ENCODE results near the gene ACOT6.

ACOT6 gene

DNA sequence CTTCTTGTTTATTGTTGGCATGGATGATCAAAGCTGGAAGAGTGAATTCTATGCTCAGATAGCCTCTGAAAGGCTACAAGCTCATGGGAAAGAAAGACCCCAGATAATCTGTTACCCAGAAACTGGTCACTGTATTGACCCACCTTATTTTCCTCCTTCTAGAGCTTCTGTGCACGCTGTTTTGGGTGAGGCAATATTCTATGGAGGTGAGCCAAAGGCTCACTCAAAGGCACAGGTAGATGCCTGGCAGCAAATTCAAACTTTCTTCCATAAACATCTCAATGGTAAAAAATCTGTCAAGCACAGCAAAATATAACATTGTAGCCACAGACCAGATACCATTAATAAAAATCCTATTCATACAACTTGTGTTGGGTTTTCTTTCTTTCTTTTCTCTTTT lies 7.2 kb downstream of the ACOT6 start:
- Histone ChIP-seq H4K8ac (ENCODE audit: low read depth, low read length) (no peak overlapping the region), H3K18ac (ENCODE audit: low read length) (no peak overlapping the region), H3K4ac (ENCODE audit: low read depth, low read length) (no peak overlapping the region), H3K9ac (ENCODE audit: low read length) (no peak overlapping the region), H3K56ac (ENCODE audit: low read length) (no peak overlapping the region), H3K4me2 (ENCODE audit: low read length) (no peak overlapping the region), H2BK120ac (ENCODE audit: low read depth, low read length) (no peak overlapping the region), H3K27me3 (ENCODE audit: insufficient read depth, low read length, poor library complexity) (no peaks in the 10 kb centered on the region), H2BK5ac (ENCODE audit: low read length) (no peak overlapping the region), H3K79me2 (ENCODE audit: control insufficient read depth, insufficient read depth, low read length) (no peaks in the 10 kb centered on the region), H3K79me1 (ENCODE audit: low read length) (no peaks in the 10 kb centered on the region), H3K4me3 (ENCODE audit: low read length) (no peak overlapping the region), H3K27ac (ENCODE audit: low read depth, low read length) (no peak overlapping the region), H3K36me3 (ENCODE audit: control insufficient read depth, insufficient read depth, low read length) (no peaks in the 10 kb centered on the region), H4K5ac (ENCODE audit: low read length) (no peak overlapping the region), H3K23ac (ENCODE audit: low read length) (no peak overlapping the region), H3K4me1 (ENCODE audit: control insufficient read depth, low read depth, low read length) (no peaks in the 10 kb centered on the region), H2BK15ac (replicated peaks; ENCODE audit: low read depth) (no peak overlapping the region), H2AK5ac (ENCODE audit: low read length) (no peak overlapping the region)
- DNase-seq, result no peak
- WGBS (ENCODE audit: extremely low coverage, insufficient coverage, low lambda C conversion rate), result no CpG with 5 or more reads among the region's 1 CpG

DNA sequence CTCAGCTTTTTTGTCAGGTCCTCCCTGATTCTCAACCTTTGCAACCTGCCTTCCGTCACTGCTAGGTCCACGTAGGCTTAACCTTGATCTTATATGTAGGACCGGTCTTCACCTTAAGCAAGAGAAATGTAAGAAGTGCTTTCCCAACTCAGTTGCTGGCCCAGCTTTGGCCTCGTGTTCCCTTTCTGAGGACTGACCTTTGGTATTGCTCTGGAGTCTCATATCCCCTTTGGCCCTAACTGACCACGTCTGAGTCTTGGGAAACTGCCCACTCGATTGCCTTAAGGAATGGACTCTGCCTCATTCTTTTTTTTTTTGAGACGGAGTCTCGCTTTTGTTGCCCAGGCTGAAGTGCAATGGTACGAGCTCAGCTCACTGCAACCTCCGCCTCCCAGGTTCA lies 8.0 kb downstream of the ACOT6 start:
- no peak for DNase-seq
- Histone ChIP-seq H3K23ac (ENCODE audit: low read length) (no peak overlapping the region), H3K4me3 (ENCODE audit: low read length) (no peak overlapping the region), H3K4me2 (ENCODE audit: low read length) (no peak overlapping the region), H3K56ac (ENCODE audit: low read length) (no peak overlapping the region), H4K8ac (ENCODE audit: low read depth, low read length) (no peak overlapping the region), H3K4ac (ENCODE audit: low read depth, low read length) (no peak overlapping the region), H3K27ac (ENCODE audit: low read depth, low read length) (no peak overlapping the region), H2AK5ac (ENCODE audit: low read length) (no peak overlapping the region), H3K79me1 (ENCODE audit: low read length) (no peaks in the 10 kb centered on the region), H2BK120ac (ENCODE audit: low read depth, low read length) (no peak overlapping the region), H3K9ac (ENCODE audit: low read length) (no peak overlapping the region), H3K36me3 (ENCODE audit: control insufficient read depth, insufficient read depth, low read length) (no peaks in the 10 kb centered on the region), H3K18ac (ENCODE audit: low read length) (no peak overlapping the region), H2BK5ac (ENCODE audit: low read length) (no peak overlapping the region), H2BK15ac (replicated peaks; ENCODE audit: low read depth) (no peak overlapping the region), H3K79me2 (ENCODE audit: control insufficient read depth, insufficient read depth, low read length) (no peaks in the 10 kb centered on the region), H4K5ac (ENCODE audit: low read length) (no peak overlapping the region), H3K4me1 (ENCODE audit: control insufficient read depth, low read depth, low read length) (no peaks in the 10 kb centered on the region), H3K27me3 (ENCODE audit: insufficient read depth, low read length, poor library complexity) (no peaks in the 10 kb centered on the region)
- no CpG with 5 or more reads among the region's 10 CpGs for WGBS (ENCODE audit: extremely low coverage, insufficient coverage, low lambda C conversion rate)

DNA sequence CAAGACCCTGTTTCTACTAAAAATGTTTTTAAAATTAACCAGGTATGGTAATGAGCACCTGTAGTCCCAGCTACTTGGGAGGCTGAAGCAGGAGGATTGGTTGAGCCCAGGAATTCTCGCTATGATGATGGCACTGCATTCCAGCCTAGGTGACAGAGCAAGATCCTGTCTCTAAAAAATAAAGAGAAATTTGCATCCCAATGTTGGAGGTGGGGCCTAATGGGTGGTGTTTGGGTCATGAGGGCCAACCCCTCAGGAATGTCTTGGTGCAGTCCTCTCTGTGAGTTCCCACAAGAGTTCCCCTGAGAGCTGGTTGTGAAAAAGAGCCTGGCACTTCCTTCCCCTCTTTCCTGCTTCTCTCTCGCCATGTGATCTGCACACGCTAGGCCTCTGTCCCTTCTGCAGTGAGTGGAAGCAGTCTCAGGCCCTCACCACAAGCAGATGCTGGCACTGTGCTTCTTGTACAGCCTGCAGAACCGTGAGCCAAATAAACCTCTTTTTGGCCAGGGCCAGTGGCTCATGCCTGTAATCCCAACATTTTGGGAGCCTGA lies 11.3 kb downstream of the ACOT6 start:
- no peak overlapping the region for H3K23ac ChIP-seq (ENCODE audit: low read length)
- no peak overlapping the region for H4K5ac ChIP-seq (ENCODE audit: low read length)
- H3K36me3 ChIP-seq (ENCODE audit: control insufficient read depth, insufficient read depth, low read length), result no peaks in the 10 kb centered on the region
- H3K4ac ChIP-seq (ENCODE audit: low read depth, low read length), result no peak overlapping the region
- no peak overlapping the region for H3K18ac ChIP-seq (ENCODE audit: low read length)
- no peak overlapping the region for H3K4me2 ChIP-seq (ENCODE audit: low read length)
- no peak overlapping the region for H2AK5ac ChIP-seq (ENCODE audit: low read length)
- H3K4me1 ChIP-seq (ENCODE audit: control insufficient read depth, low read depth, low read length), result no peaks in the 10 kb centered on the region
- no peak overlapping the region for H2BK5ac ChIP-seq (ENCODE audit: low read length)
- H3K4me3 ChIP-seq (ENCODE audit: low read length), result no peak overlapping the region
- H3K79me1 ChIP-seq (ENCODE audit: low read length), result no peaks in the 10 kb centered on the region
- H3K9ac ChIP-seq (ENCODE audit: low read length), result no peak overlapping the region
- H3K79me2 ChIP-seq (ENCODE audit: control insufficient read depth, insufficient read depth, low read length), result no peaks in the 10 kb centered on the region
- no peak overlapping the region for H2BK120ac ChIP-seq (ENCODE audit: low read depth, low read length)
- no peak overlapping the region for H4K8ac ChIP-seq (ENCODE audit: low read depth, low read length)
- no peak overlapping the region for H3K56ac ChIP-seq (ENCODE audit: low read length)
- H2BK15ac ChIP-seq (replicated peaks; ENCODE audit: low read depth), result no peak overlapping the region
- peak; percentile 66 for DNase-seq
- H3K27me3 ChIP-seq (ENCODE audit: insufficient read depth, low read length, poor library complexity), result no peaks in the 10 kb centered on the region
- H3K27ac ChIP-seq (ENCODE audit: low read depth, low read length), result no peak overlapping the region
- WGBS (ENCODE audit: extremely low coverage, insufficient coverage, low lambda C conversion rate), result no CpG with 5 or more reads among the region's 4 CpGs

DNA sequence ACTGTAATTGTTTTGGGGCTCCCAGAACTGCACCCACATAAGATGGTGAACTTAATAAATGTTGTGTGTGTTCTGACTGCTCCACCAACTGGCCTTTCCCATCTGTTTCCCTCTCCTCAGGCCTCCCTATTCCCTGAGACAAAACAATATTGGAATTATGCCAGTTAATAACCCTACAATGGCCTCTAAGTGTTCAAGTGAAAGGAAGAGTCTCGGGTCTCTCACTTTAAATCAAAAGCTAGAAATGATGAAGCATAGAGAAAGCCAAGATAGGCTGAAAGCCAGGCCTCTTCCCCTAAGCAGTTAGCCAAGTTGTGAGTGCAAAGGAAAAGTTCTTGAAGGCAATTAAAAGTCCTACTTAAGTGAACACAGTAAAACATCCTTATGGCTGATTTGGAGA lies 13.4 kb downstream of the ACOT6 start:
- Histone ChIP-seq H3K4me2 (ENCODE audit: low read length) (no peak overlapping the region), H4K5ac (ENCODE audit: low read length) (no peak overlapping the region), H3K9ac (ENCODE audit: low read length) (no peak overlapping the region), H3K79me1 (ENCODE audit: low read length) (no peaks in the 10 kb centered on the region), H3K36me3 (ENCODE audit: control insufficient read depth, insufficient read depth, low read length) (no peaks in the 10 kb centered on the region), H2BK15ac (replicated peaks; ENCODE audit: low read depth) (no peak overlapping the region), H3K4me1 (ENCODE audit: control insufficient read depth, low read depth, low read length) (no peaks in the 10 kb centered on the region), H2BK5ac (ENCODE audit: low read length) (no peak overlapping the region), H4K8ac (ENCODE audit: low read depth, low read length) (no peak overlapping the region), H3K23ac (ENCODE audit: low read length) (no peak overlapping the region), H2BK120ac (ENCODE audit: low read depth, low read length) (no peak overlapping the region), H3K27ac (ENCODE audit: low read depth, low read length) (no peak overlapping the region), H3K18ac (ENCODE audit: low read length) (no peak overlapping the region), H2AK5ac (ENCODE audit: low read length) (no peak overlapping the region), H3K79me2 (ENCODE audit: control insufficient read depth, insufficient read depth, low read length) (no peaks in the 10 kb centered on the region), H3K4me3 (ENCODE audit: low read length) (no peak overlapping the region), H3K4ac (ENCODE audit: low read depth, low read length) (no peak overlapping the region), H3K56ac (ENCODE audit: low read length) (no peak overlapping the region), H3K27me3 (ENCODE audit: insufficient read depth, low read length, poor library complexity) (no peaks in the 10 kb centered on the region)
- DNase-seq, result no peak
- no CpG with 5 or more reads among the region's 1 CpG for WGBS (ENCODE audit: extremely low coverage, insufficient coverage, low lambda C conversion rate)

DNA sequence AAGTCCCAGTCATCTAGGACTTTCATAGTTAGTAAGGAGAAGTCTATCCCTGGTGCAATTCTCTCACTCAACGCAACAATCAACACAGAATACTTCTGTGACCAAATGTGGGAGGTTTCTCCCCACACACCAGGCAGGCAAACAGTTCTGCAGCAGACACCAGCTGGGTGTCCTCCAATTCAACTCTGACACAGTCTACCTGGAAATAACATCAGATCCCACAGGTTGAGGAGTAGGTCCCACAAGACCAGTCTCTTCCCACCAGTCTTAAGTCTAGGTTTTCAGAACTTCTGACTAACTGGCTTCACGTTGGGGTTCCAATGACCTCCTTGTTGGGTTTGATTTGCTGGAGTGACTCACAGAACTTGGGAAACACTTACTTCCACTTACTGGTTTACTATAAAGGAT lies 14.8 kb downstream of the ACOT6 start:
- H3K36me3 ChIP-seq (ENCODE audit: control insufficient read depth, insufficient read depth, low read length), result no peaks in the 10 kb centered on the region
- no peaks in the 10 kb centered on the region for H3K27me3 ChIP-seq (ENCODE audit: insufficient read depth, low read length, poor library complexity)
- H3K79me2 ChIP-seq (ENCODE audit: control insufficient read depth, insufficient read depth, low read length), result no peaks in the 10 kb centered on the region
- H4K8ac ChIP-seq (ENCODE audit: low read depth, low read length), result no peak overlapping the region
- no peak overlapping the region for H2BK5ac ChIP-seq (ENCODE audit: low read length)
- H3K4me1 ChIP-seq (ENCODE audit: control insufficient read depth, low read depth, low read length), result no peaks in the 10 kb centered on the region
- H3K4me3 ChIP-seq (ENCODE audit: low read length), result no peak overlapping the region
- H2AK5ac ChIP-seq (ENCODE audit: low read length), result no peak overlapping the region
- H3K4ac ChIP-seq (ENCODE audit: low read depth, low read length), result no peak overlapping the region
- no peak overlapping the region for H3K23ac ChIP-seq (ENCODE audit: low read length)
- H2BK120ac ChIP-seq (ENCODE audit: low read depth, low read length), result no peak overlapping the region
- no peaks in the 10 kb centered on the region for H3K79me1 ChIP-seq (ENCODE audit: low read length)
- no peak for DNase-seq
- no peak overlapping the region for H2BK15ac ChIP-seq (replicated peaks; ENCODE audit: low read depth)
- H3K9ac ChIP-seq (ENCODE audit: low read length), result no peak overlapping the region
- no peak overlapping the region for H3K4me2 ChIP-seq (ENCODE audit: low read length)
- no peak overlapping the region for H4K5ac ChIP-seq (ENCODE audit: low read length)
- no peak overlapping the region for H3K18ac ChIP-seq (ENCODE audit: low read length)
- H3K27ac ChIP-seq (ENCODE audit: low read depth, low read length), result no peak overlapping the region
- WGBS (ENCODE audit: extremely low coverage, insufficient coverage, low lambda C conversion rate), result no CpG with 5 or more reads among the region's 2 CpGs
- no peak overlapping the region for H3K56ac ChIP-seq (ENCODE audit: low read length)

DNA sequence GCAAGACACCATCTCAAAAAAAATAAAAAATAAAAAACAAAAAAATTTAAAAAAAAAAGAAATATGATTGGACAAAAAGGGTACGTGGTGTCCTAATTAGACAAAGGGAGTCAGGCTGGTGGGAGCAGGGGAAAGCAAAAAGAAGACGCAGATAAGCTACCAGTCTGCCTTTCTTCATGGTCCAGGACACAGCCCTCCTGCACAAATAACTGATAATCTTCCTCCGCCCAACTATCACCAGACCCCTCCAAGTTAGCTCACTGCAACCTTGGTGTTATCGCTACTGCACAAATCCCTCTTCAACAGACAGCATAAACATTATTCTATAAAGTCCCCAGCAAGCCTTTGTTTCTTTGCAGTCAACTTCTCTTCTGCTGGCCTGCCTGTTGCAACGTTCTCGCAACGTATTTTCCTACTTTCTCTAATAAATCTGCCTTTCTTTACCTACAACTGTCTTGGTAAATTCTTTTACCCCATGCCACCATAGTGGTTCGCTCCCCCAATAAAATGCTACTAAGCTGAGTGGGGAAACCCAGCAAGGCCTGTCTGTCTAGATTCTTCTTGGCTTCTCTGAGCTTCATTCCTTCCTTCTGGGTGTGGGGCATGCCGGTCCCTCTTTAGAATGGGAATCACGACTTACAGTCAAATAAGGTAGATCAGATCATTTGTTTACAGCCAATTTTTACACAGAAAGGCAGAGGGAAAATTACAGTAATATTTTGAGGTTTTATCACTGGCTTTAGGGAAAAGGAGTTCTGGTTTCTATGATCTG lies 17.9 kb downstream of the ACOT6 start:
- Histone ChIP-seq H3K4me2 (ENCODE audit: low read length) (no peak overlapping the region), H3K18ac (ENCODE audit: low read length) (no peak overlapping the region), H3K4me3 (ENCODE audit: low read length) (no peak overlapping the region), H3K27me3 (ENCODE audit: insufficient read depth, low read length, poor library complexity) (no peaks in the 10 kb centered on the region), H2BK15ac (replicated peaks; ENCODE audit: low read depth) (no peak overlapping the region), H3K9ac (ENCODE audit: low read length) (no peak overlapping the region), H3K79me2 (ENCODE audit: control insufficient read depth, insufficient read depth, low read length) (no peaks in the 10 kb centered on the region), H2AK5ac (ENCODE audit: low read length) (no peak overlapping the region), H3K56ac (ENCODE audit: low read length) (no peak overlapping the region), H3K27ac (ENCODE audit: low read depth, low read length) (no peak overlapping the region), H4K8ac (ENCODE audit: low read depth, low read length) (no peak overlapping the region), H3K79me1 (ENCODE audit: low read length) (no peaks in the 10 kb centered on the region), H2BK120ac (ENCODE audit: low read depth, low read length) (no peak overlapping the region), H3K4me1 (ENCODE audit: control insufficient read depth, low read depth, low read length) (peaks cover 2% of the 10 kb centered on the region), H2BK5ac (ENCODE audit: low read length) (no peak overlapping the region), H4K5ac (ENCODE audit: low read length) (no peak overlapping the region), H3K36me3 (ENCODE audit: control insufficient read depth, insufficient read depth, low read length) (no peaks in the 10 kb centered on the region), H3K23ac (ENCODE audit: low read length) (no peak overlapping the region), H3K4ac (ENCODE audit: low read depth, low read length) (no peak overlapping the region)
- no CpG with 5 or more reads among the region's 10 CpGs for WGBS (ENCODE audit: extremely low coverage, insufficient coverage, low lambda C conversion rate)
- no peak for DNase-seq
